OCI-M2 (cell line): ENCODE data around the gene ZNF687.
A peak's percentile ranks its signal among the peaks of the same experiment; 100 is the strongest.

Source experiments
- DNase-seq: peaks from one replicate; lab custom pipeline; 2025; ENCODE audit not compliant: unreplicated experiment; lab: John Stamatoyannopoulos, UW

ZNF687 gene

DNA sequence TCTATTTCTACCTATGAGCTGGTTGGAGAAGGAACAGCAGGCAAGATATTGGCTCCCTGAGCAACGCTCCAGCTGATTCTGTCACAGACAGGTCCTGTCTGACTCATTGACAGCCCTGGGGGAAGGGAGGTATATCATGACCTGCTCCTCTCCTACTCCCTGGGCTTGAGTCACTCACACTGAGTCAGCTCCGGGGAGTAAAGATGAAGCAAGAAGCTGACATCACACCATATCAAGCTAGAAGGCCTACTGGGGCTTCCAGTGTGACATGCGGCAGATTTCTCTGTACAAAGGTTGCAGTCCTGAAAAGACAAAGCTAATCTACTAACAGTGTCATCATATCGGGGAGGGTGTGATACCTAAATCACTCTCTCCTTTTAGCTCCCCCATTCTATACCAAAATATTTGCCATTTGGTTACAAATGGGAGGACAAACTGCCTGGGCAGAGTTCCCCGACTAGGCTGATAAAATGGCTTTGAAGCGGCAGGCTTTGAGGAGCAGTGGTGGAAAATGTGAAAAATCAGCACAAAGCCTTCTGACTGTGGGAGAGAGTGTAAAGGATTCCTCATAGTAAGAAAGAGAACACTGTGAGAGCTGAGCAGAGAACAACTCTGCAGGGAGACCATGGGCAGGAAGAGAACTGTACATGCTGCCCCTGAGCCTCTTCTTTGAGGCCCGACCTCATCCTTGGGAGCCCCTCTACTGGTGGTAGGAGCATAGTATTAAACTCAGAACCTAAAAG is 29.7 kb downstream of the ZNF687 start:
- DNase-seq = no peak

DNA sequence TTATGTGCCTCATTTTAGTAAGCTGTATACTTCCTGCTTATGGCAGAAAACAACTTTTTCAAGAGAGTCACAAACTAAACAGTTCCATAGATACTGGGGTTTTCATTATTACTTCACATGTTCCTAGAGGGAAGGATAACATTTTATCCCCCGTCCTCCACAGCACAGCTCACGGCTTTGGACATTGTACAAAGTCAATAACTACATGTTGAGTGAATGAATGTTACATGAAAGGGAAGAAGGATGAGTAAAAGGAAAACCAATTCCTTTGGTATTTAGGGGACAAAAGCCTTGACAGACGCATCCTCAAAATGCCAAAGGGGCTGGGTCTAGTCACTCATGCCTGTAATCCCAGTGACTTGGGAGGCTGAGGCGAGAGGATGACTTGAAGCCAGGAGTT is 30.3 kb downstream of the ZNF687 start:
- DNase-seq = no peak

DNA sequence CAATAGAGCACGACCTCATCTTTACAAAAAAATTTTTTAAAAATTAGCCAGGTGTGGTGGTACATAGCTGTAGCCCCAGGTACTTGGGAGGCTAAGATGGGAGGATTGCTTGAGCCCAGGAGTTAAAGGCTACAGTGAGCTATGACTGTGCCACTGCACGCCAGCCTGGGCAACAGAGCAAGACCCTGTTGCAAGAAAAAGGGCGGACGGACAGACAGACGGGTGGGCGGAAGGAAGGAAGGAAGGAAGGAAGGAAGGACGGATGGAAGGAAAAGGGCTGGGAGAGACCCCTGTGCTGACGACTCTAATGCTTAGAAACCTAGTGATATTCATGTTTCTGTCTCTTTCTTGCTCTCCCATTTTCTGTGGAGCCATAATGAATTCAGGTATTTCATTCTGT is 30.7 kb downstream of the ZNF687 start:
- no peak for DNase-seq

DNA sequence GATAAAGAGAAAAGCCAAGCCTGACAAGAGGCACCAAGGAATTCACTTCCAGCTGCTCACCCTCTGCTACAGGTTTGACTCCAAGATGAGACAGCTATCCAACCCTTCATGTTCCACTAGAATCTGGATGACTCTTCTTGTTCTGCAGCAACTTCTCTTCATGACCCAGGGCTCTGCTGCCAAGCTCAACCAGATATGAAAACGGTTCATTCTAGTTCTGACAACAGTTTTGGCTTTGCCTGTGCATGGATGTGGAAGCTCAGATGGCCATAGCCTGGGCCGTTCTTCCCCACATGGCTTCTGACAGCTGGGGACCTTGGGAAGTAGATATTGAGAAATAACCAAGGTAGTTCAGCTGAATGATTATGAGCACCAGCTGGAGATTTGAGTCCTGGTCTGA is 31.4 kb downstream of the ZNF687 start:
- no peak for DNase-seq

DNA sequence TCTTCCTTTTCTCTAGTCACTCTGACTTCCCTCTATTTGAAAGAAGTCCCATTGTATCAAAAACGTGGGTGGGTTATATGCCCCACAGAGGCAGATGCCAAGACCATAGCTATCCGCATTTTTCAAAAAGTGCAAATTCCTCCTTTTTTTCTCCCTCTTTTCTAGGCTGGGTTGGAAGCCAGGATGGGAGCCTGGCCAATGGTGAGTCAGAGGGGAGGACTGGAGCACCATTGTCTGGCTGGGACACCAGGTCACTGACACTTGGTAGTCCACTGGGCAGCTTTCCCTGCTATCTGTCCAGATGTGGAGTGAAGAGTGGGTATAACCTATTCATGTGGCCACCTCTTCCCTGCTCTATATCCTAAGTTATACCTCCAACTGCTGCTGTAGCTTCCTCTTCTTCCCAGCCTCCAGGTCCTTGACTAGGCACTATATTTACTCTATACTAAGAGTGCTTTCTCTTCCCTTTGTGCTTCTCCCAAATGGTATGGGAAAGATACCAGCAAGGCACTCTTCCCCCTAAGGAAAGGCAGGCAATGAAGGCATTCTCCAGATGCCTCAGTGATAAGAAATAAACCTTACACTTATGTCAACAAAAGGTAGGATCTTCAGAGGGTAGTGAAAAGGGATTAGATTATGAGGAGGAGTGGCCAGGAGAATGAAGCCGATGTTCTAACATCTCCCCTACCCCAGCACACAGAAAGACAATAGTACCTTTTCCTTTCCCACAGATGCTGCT is 32.2 kb downstream of the ZNF687 start:
- no peak for DNase-seq

DNA sequence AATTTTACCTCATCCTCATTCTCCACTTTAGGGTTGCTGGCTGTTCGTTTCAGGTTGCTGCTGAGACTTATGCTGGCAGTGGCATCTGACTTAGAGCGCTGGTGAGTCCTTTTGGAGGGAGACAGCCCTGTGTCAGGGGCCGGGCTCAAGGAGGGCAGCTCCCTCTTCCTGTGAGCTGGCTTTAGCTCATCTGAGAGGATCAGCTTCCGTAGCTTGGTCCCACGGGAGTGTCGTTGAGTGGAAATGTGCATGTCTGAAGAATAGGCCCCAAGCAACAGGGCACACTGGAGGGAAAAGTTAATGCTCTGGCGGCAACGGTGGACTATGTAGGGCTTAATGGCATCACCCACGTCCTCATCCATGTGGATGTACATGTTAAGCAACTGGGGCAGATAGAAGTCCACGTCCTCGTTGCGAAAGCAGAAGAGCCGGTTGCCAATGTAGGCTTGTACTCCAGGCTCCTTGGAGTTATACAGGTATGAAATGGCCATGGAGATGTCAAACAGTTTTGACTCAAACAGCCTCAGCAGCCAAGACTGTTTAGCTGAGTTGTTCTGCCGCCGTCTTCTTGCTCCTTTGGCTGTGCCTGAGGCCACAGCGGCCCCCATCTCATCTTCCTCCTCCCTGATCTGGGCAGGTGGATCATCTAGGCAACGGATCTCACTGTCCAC is 33.6 kb downstream of the ZNF687 start:
- DNase-seq = no peak

DNA sequence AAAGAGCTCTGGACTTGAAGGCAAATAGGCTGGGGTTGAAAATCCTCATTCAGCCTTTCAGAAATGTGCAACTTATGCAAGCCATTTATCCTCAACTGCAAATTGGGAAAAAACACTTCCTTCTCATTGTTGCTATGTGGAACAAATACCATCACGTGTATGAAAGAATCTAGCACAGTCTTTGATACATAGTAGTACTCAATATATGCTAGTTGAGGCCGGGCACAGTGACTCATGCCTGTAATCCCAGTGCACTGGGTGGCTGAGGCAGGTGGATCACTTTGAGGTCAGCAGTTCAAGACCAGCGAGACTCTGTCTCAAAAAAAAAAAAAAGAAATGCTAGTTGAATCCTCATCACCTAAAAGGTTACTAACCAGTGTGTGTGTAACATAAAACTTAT is 36.9 kb downstream of the ZNF687 start:
- DNase-seq = no peak

DNA sequence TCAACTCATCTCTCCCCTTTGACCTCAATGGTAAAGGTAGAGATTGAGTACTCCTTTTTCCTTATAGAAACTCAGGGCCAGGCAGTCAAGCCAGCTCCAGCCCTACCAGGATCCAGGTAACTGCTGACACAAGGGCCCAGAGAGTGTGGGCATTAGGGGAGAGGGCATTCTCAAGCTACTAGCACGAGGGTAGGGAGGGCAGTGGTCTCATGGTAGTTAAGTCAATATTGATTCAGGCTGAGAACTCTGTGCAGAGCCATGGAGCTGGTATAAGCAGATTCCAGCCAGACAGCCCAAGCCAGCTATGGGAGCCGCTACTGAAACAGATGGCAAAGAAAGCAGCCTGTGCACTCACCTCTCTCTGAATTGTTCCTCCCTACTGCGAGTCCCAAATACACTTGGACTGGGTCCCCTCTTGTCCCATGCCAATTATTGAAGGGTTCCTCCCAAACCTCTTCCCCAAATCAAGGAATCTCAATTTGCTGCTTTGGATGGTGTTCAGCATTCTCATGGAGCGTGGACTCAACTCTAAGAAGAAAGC is 42.4 kb downstream of the ZNF687 start:
- no peak for DNase-seq

DNA sequence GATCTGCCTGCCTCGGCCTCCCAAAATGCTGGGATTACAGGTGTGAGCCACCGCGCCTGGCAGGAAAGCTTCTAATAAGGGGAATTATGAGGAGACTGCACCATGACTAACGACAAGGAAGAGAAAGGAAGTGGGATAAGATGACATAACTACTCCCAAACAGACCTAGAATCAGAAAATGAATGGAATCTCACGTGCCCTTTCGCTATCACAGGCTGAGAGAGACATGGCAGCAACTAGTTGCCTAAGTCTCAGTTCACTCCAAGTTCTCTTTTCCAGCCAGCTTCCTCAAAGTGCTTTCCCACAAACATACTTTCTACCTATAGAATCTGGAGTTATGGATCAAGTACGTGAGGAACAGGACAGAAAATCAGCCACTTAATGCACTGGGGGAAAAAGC is 43.1 kb downstream of the ZNF687 start:
- DNase-seq = no peak

DNA sequence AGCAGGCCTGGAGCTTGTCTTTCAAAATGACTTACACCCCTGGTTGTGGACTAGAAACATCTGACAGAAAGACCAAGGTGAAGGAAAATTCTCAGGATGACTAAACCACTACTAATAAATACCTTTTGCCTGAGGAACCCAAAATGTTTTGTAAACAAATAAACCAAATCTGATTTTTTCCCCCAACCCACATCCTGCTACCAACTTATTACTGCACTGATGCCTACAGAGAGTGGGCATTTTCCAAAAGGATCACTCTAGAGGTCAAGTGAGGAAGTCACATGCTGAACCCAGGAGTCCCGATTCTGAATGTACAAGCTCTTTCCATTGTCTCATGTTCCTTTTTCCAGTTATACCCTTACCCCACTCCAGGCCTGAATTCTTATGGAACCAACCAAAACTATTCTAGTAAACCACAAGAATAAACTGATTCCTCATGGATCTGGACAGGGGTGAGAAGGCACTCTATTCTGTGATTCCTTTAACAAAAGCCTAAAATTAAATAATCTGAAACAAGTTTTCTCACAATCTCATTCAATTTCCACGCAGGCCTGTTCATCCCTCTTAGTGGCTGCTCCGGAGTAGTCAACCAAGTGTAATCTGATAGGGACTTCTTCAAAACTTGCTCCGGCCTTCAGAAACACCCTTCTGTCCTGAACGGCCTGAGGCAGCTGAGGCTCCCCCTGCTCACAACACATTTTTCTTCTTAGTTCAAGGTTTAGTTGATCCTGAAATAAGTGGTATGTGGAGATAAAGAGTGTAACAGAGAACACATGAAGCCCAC is 43.7 kb downstream of the ZNF687 start:
- no peak for DNase-seq

DNA sequence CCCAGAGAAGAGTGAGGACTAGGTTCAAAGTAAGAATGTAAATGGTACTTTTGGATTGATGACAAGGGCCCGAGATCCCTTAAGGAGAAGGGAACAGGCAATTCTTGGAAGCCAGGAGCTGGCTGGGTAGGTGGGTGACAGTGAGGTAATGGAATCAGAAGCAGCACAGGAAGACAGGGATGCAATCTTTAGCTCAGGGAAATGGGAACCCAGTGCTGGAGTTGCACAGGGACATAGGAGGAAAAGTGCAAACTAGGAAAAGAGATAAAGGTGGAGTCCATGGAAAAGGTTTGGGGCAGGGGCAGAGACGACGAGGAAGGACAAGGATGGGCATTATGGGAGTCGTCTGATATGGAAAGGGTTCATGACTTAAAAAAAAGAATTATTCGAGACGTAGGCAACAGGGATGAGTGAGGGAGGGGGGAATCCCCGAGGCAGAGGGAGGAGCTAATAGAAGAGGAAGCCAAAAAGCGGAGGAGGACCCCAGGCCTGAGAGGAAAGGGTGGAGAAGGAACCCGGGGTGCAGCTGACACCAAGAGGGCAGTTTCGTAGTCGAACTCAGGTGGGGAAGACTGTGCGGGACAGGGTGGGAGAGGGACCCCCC is 44.6 kb downstream of the ZNF687 start:
- DNase-seq = no peak

DNA sequence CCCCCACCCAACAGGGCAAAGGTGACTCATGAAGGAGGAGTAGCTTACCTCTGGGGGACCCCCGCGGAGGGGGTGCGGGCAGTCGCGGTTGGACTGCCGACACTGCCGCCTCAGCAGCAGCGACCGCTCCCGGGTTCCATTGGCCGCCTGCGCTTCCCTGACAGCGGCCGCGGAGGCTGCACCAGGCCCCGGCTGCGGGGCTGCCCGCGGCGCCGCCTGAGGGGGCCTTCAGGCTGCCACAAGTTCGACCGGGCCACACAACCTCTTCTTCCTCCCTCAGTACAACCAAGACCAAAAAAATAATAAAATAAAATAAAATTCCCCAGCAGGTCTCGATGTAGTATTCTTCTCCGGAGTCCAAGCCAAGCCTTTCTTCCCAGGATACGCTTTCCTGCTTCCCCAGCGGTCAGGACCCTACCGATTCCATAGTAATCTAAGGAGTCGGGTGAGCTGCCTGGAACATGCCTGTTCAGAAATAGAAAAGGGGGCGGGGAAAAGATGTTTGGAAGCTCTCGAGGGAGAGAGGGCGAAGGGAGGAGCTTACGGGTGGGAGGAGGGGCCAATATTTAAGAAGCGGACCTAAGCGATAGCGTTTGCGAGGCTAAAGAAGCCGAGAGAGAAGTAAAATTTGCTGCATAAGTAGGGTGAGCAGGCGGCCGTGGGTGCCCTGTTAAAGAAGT is 45.3 kb downstream of the ZNF687 start, which contains the start of gene PI4KB:
Gene PI4KB, minus strand, starts transcription at position 194 of the 680 bp plus-strand sequence. CDS start 10,935 bp downstream, outside the sequence.
- peak; percentile 93 for DNase-seq

DNA sequence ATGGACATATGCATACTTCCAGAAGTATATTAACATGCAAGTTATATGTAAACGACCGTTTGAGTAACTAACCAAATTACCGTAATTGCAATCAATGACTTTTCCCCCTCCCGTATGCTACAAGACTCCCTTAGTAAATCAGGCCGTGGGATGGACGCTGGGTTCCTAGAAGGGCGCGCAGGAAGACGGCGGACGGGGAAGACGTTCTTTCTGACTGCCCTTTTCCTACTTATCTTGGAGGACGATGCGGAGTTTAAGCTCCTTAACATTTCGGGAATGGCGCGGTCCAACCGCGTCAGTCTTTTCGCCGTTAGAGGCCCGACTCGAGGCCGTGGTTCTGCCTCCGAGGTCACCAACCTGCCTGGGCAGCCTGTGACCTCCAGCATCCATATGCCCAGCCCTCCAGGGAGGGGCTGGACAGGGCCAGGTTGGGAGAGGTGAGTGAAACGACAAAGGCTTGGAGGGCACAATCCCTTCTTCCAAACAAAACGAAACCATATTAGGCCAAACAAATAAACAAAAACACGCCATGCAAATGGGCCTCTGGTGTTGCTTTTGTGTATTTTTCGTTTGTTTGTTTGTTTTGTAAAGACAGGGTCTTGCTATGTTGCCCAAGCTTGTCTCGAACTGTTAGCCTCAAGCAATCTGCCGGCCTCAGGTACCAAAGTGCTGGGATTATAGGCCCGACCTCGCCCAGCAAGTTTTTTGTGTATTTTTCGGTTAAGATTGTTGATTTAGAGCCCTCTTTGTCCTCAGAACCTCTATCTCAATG is 46.0 kb downstream of the ZNF687 start:
- no peak for DNase-seq

DNA sequence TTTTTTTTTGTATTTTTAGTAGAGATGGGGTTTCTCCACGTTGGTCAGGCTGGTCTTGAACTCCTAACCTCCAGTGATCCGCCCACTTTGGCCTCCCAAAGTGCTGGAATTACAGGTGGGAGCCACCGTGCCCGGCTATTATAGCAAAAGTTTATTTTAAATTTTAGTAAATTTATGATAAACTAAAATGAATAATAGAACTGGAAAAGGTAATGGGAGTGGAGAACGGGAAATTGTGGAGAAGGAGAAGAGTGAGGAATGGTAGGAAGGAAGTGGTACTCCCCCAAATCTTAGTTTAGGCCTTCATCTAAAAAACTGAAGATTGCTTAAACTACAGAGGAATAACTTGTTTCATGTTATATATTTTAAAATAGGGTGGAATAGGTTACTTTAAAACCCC is 52.7 kb downstream of the ZNF687 start:
- DNase-seq = no peak

DNA sequence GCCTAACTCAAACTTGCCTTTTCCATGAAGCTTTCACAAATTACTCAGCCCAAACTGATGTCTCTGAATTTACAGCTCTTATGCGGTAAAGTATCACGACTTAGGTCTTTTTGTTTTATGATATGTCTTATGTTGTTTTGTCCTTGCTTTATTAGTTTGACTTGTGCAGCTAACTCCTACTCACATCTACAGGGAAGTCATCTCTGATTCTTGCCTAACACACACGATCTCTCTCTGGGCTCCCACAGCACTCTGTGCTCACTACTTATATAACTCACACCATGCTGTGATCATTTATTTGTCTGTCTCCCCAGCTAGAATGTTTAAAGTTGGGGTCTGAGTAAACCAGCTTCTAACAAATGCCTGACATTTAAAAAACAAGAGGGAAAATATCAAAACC is 54.5 kb downstream of the ZNF687 start:
- DNase-seq = no peak

DNA sequence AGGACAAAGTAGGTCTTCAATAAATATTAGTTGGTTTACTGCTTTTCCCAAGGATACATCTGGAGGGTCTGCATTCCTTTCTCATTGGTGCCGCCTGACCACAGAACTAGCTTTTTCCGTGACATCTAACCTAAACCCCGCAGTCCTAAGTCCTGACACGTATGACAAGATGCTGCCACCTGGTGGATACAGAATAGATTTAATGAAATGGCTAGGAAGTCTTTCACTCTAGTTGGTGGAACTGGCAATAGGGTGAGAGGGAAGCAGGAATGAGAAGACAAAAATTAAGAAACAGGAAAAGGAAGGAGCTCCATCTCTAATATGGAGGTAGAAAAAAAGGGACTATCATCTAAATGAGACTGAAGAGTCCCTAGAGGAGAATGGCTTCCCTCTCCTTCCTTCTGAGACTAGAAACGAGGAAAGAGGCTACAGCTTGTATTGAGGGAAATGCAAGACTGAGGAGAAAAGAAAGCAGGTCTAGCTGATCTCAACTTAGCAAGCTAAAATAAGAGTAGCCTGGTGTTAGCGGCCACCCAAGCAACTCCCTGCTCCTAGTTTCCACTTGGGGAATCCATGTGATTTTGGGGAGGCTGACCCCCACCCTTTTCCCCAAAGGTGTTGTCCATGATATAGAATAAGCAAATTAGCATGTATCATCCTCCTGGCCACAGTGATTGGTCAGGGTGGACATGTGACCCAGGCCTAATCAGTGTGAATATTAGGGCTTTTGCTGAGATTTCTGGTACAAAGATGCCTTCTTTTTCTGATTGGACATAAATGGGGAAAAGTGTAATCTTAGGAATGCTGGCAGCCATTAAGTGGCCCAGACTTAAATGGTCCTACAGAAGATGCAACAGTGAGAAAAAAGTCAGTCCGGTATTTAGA is 59.0 kb downstream of the ZNF687 start:
- DNase-seq = no peak
